ENCODE results near the gene UBL7. TPM values are rescaled to one million over a fixed set of nuclear protein-coding genes. Genes with fewer than 3 reads are reported as not detected.

The UBL7 gene
- total and polyA plus RNA-seq, 2 of the 8 experiments (the other 6 are each of a cell fraction or from before 2014, with no cell fraction given), result 71.5 to 183 TPM

DNA sequence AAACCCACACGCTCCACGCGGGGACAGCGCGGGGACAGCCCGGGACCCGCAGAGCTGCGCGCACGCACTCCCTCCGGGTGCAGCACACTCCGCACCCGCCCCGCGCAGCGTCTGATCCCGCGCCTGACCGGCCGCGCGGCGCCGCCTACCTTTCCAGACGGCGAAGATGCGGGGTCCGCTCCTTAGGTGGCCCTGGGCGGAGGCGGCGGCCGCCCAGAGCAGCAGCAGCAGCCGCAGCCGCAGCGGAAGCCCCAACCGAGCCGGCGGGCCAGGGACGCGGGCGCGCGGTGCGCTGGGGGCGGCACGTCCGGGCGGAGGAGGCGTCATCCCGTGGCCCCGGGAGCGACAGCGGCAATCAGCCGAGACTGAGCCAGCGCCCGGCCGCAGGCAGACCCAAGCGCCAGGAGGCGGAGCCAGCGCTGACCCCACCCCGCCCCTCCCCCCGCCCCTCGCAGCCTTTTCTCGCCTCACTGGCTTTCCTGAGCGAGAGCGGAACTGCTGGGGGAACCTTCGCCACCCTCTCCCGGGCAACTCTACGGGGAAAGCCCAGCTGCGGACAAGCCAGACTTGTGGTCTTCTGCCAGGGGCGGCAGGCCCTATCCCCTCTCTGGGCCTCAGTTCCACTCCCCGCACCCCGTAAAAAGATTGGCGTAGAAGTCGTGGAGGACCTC is 27.2 kb downstream of the UBL7 start, which contains the start of gene SEMA7A (continued):
- TF ChIP-seq EP300 (IDR thresholded peaks at IDR 0.05; ENCODE audit: borderline replicate concordance in 1 of 2, low read depth in 2 of 2, low read length in 2 of 2), result no peak
- TF ChIP-seq, protein P1, sequence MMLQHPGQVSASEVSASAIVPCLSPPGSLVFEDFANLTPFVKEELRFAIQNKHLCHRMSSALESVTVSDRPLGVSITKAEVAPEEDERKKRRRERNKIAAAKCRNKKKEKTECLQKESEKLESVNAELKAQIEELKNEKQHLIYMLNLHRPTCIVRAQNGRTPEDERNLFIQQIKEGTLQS (IDR thresholded peaks at IDR 0.05; ENCODE audit: insufficient read depth, low read depth, low read length), result no peak
- 0 out of 4 replicates have a peak, but pooled peaks of 1 of the 2 experiments have one; percentile 41 for TF ChIP-seq HDAC2 (IDR thresholded peaks at IDR 0.05; ENCODE audit: borderline replicate concordance in 1 of 2, low read depth in 2 of 2, low read length in 2 of 2)
- TF ChIP-seq KDM5A (IDR thresholded peaks at IDR 0.05; ENCODE audit: low read length), result no peak
- TF ChIP-seq BACH1 (IDR thresholded peaks at IDR 0.05; ENCODE audit: low read length), result peak; percentile 21; the same call in 1 of the 2 replicates

Measured in H1 (cell line).